Memory B cell (primary cell): ENCODE data around the gene SPATA33.
A peak's percentile ranks its signal among the peaks of the same experiment; 100 is the strongest.
"Not testable (repeated sequence)": the region's sequence is repeated elsewhere in the genome, so short reads cannot be mapped to it uniquely, and the experiment has no call there.

Experiments used
- ATAC-seq: fragments of 150-1000 bp; cut with Tn5 transposase; 2 replicates; pipeline ENCODE4 v1.10.0; 2021; ENCODE audit warnings: low read depth, mild to moderate bottlenecking, moderate library complexity
- DNase-seq, 2 donors: peaks; one replicate each; pipeline ENCODE4 v3.0.0; 2022; ENCODE audit warnings: low spot score in 2 of 2
- H3K27ac Mint-ChIP-seq: one replicate; pipeline ENCODE4 v1.8.0; 2022; ENCODE audit warnings: mild to moderate bottlenecking, moderate library complexity, mixed read lengths
- H3K27me3 Mint-ChIP-seq: one replicate; pipeline ENCODE4 v1.8.0; 2022; ENCODE audit warnings: mixed read lengths
- H3K36me3 Mint-ChIP-seq: one replicate; pipeline ENCODE4 v1.8.0; 2022; ENCODE audit warnings: mild to moderate bottlenecking, mixed read lengths
- H3K4me1 Mint-ChIP-seq: one replicate; pipeline ENCODE4 v1.8.0; 2022; ENCODE audit warnings: mixed read lengths
- H3K4me3 Mint-ChIP-seq: one replicate; pipeline ENCODE4 v1.8.0; 2022; ENCODE audit warnings: mild to moderate bottlenecking, moderate library complexity, mixed read lengths
- H3K9me3 Mint-ChIP-seq: one replicate; pipeline ENCODE4 v1.8.0; 2022; ENCODE audit warnings: mixed read lengths

Gene SPATA33

DNA sequence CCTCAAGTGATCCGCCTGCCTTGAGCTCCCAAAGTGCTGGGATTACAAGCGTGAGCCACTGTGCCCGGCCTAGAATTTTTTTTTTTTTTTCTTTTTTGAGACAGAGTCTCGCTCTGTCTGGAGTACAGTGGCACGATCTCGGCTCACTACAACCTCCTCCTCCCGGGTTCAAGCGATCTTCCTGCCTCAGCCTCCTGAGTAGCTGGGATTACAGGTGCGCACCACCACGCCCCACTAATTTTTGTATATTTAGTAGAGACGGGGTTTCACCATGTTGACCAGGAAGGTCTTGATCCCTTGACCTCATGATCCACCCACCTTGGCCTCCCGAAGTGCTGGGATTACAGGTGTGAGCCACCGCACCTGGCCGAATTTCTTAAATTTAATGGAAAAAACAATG is 41.1 kb downstream of the SPATA33 start:
- H3K4me3 Mint-ChIP-seq, H3K36me3 Mint-ChIP-seq, DNase-seq, H3K9me3 Mint-ChIP-seq, H3K27me3 Mint-ChIP-seq, ATAC-seq: not testable (repeated sequence)
- Mint-ChIP-seq H3K27ac (peak overlapping the region; percentile 59), H3K4me1 (peaks cover 14% of the 10 kb centered on the region)

DNA sequence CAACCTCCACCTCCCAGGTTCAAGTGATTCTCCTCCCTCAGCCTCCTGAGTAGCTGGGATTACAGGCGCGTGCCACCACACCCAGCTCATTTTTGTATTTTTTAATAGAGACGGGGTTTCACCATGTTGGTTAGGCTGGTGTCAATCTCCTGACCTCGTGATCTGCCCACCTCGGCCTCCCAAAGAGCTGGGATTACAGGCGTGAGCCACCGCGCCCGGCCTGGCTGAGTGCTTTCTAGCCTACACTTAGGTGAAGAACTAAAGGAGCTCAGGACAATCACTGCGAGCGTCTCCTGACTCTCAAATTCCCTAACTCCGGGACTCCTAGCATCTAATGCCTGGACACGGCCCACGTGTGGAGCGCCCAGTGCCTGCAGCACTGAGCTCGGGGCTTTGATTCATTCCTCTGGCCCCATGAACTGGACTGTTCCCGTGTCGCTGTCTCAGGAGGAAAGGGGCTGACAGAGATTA is 42.0 kb downstream of the SPATA33 start:
- ATAC-seq, H3K9me3 Mint-ChIP-seq, H3K27me3 Mint-ChIP-seq, DNase-seq, H3K36me3 Mint-ChIP-seq: not testable (repeated sequence)
- Mint-ChIP-seq H3K4me1 (peaks cover 11% of the 10 kb centered on the region), H3K4me3 (peak overlapping the region; percentile 87), H3K27ac (peak overlapping the region; percentile 86)

DNA sequence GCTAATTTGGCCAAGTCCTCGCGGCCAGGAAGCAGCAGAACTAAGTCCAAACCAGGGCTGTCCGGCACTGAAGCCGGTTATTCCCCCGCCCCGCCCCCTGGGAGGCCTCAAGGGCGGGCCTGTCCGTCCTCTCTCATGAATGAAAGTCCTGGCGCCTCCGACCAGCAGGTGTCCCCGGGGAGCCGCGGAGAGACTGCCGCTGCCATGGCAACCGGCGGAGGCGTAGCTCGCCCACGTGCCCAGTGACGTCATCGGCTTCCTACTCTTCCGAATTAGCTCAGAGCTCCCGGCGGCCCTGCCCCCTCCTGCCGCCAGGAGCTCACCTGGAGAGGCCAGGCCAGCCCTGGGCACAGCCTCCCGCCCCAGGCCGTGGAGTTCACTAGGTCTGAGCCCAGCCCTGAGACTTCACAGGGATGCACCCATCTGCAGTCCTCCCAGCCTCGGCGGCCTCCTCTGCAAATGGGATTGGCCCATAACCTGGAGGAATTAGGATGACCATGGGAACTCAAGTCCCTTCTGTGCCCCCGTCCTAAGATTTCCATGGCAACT is 42.5 kb downstream of the SPATA33 start:
- Mint-ChIP-seq H3K36me3 (no peaks in the 10 kb centered on the region), H3K27ac (peak overlapping the region; percentile 86), H3K27me3 (no peaks in the 10 kb centered on the region), H3K4me3 (peak overlapping the region; percentile 87), H3K4me1 (peaks cover 11% of the 10 kb centered on the region), H3K9me3 (no peaks in the 10 kb centered on the region)
- DNase-seq (peak; percentile 94 to 95), ATAC-seq (peak; percentile 34)

DNA sequence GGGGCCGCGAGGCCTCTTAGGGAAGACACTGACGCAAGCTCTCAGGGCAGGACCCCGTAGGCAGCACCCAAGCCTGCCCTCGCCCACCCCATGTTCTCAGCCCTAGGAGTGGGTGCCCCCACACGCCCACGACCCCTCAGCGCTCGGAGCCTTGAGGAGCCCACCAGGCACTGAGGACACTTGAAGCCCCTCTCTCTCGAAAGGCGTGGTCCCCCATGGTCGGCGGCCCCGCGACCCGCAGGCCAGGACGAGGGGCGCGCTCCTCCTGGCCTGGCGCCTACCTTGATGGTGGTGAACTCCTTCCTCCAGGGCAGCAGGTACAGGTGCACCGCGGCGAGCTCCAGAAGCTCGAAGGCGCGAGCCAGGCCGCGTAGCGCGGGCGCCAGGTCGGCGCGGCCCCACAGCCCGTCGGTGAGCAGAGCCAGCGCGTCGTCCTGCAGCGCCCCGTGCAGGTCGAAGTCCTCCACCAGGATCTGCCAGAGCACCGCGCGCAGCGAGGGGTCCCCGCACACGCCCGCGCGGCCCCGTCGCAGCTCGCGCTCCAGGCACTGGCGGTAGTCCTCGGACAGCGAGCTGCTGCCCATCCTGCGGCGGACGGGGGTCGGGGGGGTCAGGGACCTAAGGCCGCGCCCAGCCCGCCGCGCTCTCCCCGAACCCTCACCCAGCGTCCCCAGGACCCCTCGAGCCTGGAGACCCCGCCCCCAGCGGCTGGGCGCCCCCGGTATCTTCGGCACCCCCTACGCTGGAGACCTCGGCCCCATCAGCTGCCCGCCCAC is 43.2 kb downstream of the SPATA33 start:
- H3K4me1 Mint-ChIP-seq, result peaks cover 12% of the 10 kb centered on the region
- H3K36me3 Mint-ChIP-seq, result no peaks in the 10 kb centered on the region
- peak overlapping the region; percentile 86 for H3K27ac Mint-ChIP-seq
- ATAC-seq (peak; percentile 30), DNase-seq (peak; percentile 55 to 58)
- no peaks in the 10 kb centered on the region for H3K9me3 Mint-ChIP-seq
- no peaks in the 10 kb centered on the region for H3K27me3 Mint-ChIP-seq
- H3K4me3 Mint-ChIP-seq, result peak overlapping the region; percentile 87

DNA sequence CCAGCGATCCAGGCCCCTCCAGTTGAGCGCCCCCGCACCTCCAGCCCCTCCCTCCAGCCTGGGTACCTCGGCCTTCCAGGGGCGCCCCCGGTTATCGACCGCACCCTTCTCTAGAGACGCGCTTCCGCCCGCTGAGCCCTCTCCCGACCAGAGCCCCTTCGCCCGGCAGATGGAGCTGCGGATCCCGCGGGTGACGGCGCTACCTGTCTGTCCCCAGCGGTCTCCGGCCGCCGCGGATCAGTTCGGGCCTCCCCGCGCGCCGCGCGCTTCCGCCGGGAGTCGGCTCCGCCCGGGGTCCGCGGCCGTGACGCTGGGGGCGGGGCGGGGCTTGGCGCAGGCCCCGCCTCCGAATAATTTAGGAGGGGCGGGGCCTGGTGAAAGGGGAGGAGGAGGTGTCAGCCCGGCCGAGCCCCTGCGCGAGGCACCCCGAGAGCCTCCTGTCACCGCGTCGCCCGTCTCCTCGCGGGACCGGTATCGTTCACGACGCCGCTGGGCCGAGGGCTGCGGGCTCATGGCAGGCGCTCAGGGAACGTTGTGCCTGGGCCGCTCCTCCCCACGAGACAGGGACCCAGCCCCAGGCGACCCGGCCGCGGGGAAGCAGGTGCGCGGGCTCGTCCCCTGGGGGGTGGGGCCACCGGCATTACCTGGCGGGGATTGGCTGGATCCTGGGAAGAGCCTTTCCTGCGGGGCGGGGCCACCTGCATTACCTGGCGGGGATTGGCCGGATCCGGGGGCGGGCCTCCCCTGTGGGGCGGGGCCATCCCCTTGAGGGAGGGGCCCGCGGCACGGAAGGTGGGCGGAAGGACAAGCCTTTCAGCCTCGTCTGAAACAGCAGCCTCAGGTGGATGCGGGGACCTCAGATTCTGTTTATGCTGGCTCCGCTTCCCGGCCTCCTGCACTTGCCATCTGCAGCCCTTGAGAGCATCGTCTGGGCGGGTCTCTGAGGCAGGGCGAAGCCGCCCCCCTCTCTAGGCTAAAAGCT is 44.1 kb downstream of the SPATA33 start, which contains the start of gene SPATA2L:
Gene SPATA2L (minus strand): TSS at position 281 of the 982 bp plus-strand sequence. CDS start 473 bp downstream, outside the sequence.
- H3K4me1 Mint-ChIP-seq, result peaks cover 13% of the 10 kb centered on the region
- no peaks in the 10 kb centered on the region for H3K27me3 Mint-ChIP-seq
- H3K4me3 Mint-ChIP-seq, result peak within 1 kb of the TSS; percentile 87
- no peaks in the 10 kb centered on the region for H3K9me3 Mint-ChIP-seq
- peak; percentile 97 for DNase-seq
- no peaks in the 10 kb centered on the region for H3K36me3 Mint-ChIP-seq
- peak within 1 kb of the TSS; percentile 86 for H3K27ac Mint-ChIP-seq
- ATAC-seq, result peak; percentile 71

DNA sequence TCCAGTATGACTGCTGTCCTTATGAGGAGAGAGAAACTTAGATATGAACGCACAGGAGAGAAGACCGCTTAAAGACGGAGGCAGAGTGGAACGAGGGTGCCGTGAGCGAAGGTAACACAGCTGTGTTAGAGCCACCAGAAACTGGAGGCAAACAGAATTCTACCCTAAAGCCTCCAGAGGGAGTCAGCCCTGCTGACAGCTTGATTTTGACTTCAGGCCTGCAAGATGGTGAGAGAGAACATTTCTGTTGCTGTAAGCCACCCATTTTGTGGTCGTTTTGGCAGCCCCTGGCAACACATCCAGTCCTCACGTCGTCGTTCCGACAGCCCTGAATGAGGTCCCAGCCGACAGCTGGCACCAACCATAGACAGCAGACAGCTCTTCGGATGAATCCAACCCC is 46.6 kb downstream of the SPATA33 start:
- H3K27me3 Mint-ChIP-seq, result no peaks in the 10 kb centered on the region
- H3K4me1 Mint-ChIP-seq, result peaks cover 13% of the 10 kb centered on the region
- ATAC-seq (no peak), DNase-seq (no peak)
- H3K36me3 Mint-ChIP-seq, result no peaks in the 10 kb centered on the region
- no peak overlapping the region for H3K4me3 Mint-ChIP-seq
- H3K9me3 Mint-ChIP-seq, result no peaks in the 10 kb centered on the region
- no peak overlapping the region for H3K27ac Mint-ChIP-seq

DNA sequence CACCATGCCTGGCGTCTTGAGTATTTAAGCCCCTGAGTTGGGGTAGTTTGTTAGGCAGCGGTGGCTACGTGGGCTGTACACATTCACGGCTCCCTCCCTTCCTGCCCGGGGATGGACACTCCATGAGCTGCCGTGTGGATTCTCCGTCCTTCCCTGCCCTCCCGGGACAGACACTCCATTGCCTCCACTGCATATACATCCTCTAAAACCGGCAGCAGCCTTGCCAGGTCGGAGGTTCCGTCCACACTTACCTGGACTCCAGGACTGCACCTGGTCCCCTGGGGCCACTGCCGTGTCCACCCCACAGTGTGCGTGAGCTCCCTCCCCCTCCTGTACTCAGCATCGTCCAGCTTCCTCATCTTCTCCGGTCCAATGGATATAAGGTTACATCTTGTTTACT is 47.4 kb downstream of the SPATA33 start:
- H3K9me3 Mint-ChIP-seq, result no peaks in the 10 kb centered on the region
- H3K4me3 Mint-ChIP-seq, result no peak overlapping the region
- H3K36me3 Mint-ChIP-seq, result no peaks in the 10 kb centered on the region
- H3K27me3 Mint-ChIP-seq, result no peaks in the 10 kb centered on the region
- H3K4me1 Mint-ChIP-seq, result peaks cover 12% of the 10 kb centered on the region
- no peak for ATAC-seq
- no peak for DNase-seq
- H3K27ac Mint-ChIP-seq, result no peak overlapping the region

DNA sequence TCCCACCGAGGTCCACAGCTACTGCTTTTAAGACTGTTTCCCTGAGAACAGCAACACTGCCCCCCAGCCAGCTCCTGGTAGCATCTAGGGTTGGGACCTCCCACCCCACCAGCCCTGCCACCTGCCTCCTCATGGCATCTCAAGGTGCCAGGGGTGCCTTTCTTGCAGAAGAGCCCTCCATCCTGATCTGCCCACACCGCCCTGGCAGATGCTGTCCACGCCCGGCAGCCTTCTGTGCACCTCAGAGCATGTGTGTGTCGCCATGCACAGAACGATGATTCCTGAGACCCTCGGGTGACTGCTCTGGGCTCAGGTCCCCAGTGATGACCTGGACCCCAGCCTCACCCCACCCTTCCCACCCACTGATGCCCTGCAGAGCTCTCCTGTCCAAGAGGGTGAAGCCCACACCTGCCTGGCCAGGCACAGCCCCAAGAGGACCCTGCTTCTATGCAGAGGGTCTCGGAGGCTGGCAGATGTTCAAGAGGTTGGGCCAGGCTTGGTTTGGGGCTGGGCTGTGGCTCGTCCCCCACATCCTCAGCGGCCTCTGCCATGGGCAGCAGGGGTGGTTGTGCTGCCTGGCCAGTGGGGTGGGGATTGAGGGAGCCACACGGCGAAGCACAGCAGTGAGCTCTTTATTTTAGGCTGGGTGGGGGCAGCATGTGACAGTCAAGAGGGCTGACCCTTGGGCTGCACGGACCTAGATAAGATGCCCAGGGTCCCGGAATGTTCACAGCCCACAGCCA is 49.1 kb downstream of the SPATA33 start:
- Mint-ChIP-seq H3K27me3 (no peaks in the 10 kb centered on the region), H3K27ac (no peak overlapping the region), H3K9me3 (no peaks in the 10 kb centered on the region), H3K4me1 (peaks cover 7% of the 10 kb centered on the region), H3K36me3 (no peaks in the 10 kb centered on the region), H3K4me3 (no peak overlapping the region)
- DNase-seq (no peak), ATAC-seq (no peak)

DNA sequence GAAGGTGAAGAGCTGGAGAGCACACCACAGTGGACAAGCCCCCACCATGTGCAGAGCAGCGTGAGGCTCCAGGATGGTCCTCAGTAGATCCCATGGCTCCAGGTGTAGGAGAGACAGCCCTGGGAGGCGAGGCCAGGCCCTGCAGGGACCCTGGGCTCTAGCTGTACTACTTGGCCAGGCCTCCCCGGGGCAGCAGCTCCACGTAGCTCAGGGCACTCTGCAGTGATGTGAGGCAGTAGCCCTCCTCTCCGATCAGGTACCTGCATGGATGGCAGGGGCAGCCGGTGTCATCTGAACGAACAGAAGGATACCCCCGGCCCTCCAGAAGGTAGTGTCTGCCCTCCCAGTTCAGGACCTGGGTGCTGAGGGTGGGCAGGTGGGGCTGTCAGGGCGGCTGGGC is 50.1 kb downstream of the SPATA33 start:
- no peak for ATAC-seq
- H3K4me1 Mint-ChIP-seq, result peaks cover 4% of the 10 kb centered on the region
- no peak overlapping the region for H3K4me3 Mint-ChIP-seq

DNA sequence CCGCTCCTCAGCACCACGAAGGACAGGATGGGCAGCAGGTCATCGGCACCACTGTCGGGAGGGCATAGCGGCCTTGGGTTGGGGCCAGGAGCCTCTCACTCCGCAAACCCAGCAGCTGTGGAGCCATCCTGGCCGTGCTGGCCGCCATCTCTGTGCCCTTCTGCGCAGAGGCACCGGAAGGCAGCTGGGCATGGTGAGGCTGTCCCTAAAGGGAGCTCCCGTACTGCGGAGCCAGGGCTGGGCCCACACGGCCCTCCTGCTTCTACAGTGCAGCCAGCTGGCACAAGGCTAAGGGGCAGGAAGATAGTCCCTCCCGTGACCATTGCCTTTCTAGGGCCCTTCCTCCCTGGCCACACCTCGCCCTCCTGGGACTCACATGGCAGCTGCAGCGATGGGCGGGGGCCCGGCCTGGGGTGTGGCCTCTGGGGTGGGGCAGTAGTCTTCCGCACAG is 50.9 kb downstream of the SPATA33 start:
- ATAC-seq (no peak), DNase-seq (no peak)
- no peak overlapping the region for H3K4me3 Mint-ChIP-seq
- peaks cover 4% of the 10 kb centered on the region for H3K4me1 Mint-ChIP-seq
- no peaks in the 10 kb centered on the region for H3K9me3 Mint-ChIP-seq
- H3K27me3 Mint-ChIP-seq, result no peaks in the 10 kb centered on the region
- H3K36me3 Mint-ChIP-seq, result no peaks in the 10 kb centered on the region
- no peak overlapping the region for H3K27ac Mint-ChIP-seq

More for the DNA sequence above, 50.1 kb downstream of the SPATA33 start:
- no peak overlapping the region for H3K27ac Mint-ChIP-seq
- no peak for DNase-seq
- H3K27me3 Mint-ChIP-seq, result no peaks in the 10 kb centered on the region
- H3K36me3 Mint-ChIP-seq, result no peaks in the 10 kb centered on the region
- H3K9me3 Mint-ChIP-seq, result no peaks in the 10 kb centered on the region

DNA sequence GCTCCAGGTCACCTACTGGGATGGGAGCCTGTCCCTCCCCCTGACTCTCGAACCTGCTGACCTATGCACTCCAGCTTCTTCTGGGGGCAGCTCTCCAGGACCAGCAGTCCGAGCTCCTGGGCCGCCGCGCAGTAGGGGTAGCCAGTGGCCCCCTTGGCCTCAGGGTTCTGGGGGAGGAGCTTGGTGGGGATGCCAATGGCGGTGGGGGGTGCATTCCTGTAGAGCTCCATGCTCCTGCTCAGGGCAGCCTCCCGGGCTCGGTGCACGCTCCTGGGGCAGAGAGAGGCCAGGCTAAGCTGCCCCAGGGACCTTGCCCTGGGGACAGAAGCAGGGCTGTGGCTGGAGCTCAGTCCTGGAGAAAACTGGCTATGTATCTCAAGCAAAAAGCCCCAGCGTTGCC is 51.5 kb downstream of the SPATA33 start:
- Mint-ChIP-seq H3K27me3 (no peaks in the 10 kb centered on the region), H3K9me3 (no peaks in the 10 kb centered on the region), H3K4me1 (peaks cover 4% of the 10 kb centered on the region), H3K4me3 (no peak overlapping the region), H3K36me3 (no peaks in the 10 kb centered on the region), H3K27ac (no peak overlapping the region)
- DNase-seq (no peak), ATAC-seq (no peak)

DNA sequence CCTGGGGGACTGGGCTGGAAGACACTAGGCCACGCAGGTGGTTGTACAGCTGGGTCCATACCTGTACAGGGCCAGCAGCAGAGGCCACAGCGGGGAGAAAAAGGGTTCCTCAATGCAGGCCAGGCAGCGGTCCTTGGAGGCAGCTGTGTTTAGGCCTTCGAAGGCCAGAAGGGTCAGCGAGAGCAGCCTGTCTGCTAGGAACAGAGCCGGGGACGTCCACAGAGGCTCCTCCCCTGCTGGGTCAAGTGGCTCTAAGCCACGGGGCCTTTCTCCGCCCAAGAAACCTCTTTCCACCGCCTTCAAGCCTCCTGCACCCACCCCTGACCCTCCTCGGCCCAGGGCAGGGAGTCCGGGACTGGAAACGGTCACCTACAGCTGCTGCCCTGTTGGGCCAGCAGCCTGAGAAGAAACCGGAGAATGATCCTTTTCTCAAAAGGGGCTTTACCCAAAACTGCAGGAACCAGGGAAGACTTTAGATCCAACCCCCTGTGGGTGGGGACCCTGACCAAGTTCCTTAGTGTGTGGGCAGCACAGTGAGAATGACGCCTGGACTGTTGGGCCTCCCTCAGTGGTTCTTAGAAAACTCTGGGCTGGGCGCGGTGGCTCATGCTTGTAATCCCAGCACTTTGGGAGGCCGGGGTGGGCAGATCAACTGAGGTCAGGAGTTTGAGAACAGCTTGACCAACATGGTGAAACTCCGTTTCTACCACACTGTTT is 52.2 kb downstream of the SPATA33 start:
- no peak overlapping the region for H3K27ac Mint-ChIP-seq

More for the DNA sequence above, 52.2 kb downstream of the SPATA33 start:
- Mint-ChIP-seq H3K4me1 (peaks cover 4% of the 10 kb centered on the region), H3K27me3 (no peaks in the 10 kb centered on the region), H3K9me3 (no peaks in the 10 kb centered on the region), H3K4me3 (no peak overlapping the region), H3K36me3 (peaks cover under 1% of the 10 kb centered on the region)
- DNase-seq, result no peak
- ATAC-seq, result no peak
